Measurements from ENCODE around the gene QPCTL.

Gene QPCTL

DNA sequence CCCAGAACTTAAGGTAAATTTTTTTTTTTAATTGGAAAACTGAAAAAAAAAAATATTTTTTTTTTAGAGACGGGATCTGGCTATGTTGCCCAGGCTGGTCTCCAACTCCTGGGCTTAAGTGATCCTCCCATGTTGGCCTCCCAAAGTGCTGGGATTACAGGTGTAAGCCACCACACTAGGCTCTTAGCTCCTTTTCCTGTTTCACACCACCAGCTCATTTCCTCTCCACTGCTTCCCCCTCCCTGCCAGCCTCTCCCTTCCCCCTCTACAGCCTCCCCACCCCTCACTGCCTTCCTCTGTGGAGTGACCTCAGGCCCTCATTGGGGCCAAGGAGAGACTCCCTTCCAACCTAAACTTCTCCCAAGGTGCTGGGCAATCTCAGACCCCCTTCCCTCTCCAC lies 28.7 kb upstream of the QPCTL start:
- DNase-seq (ENCODE audit: low read depth): no peak
- no peak overlapping the region for H3K4me3 ChIP-seq (ENCODE audit: low read length)
- TF ChIP-seq CTCF (IDR thresholded peaks at IDR 0.05; ENCODE audit: insufficient read depth, low read depth, low read length, missing control alignments): no peak

GRCh38 chr19:45664575-45664974 lies 27.9 kb upstream of the QPCTL start:
- TF ChIP-seq CTCF (IDR thresholded peaks at IDR 0.05; ENCODE audit: insufficient read depth, low read depth, low read length, missing control alignments): no peak
- no peak overlapping the region for H3K4me3 ChIP-seq (ENCODE audit: low read length)
- DNase-seq (ENCODE audit: low read depth): no peak

- peak within 1 kb of the TSS; percentile 55 for H3K4me3 ChIP-seq (ENCODE audit: low read length)
- peak; percentile 91 for DNase-seq (ENCODE audit: low read depth)
- no peak for TF ChIP-seq CTCF (IDR thresholded peaks at IDR 0.05; ENCODE audit: insufficient read depth, low read depth, low read length, missing control alignments)
Measured at GRCh38 chr19:45667620-45668341, 24.7 kb upstream of the QPCTL start, which contains the start of gene GIPR. TSS of gene GIPR (plus strand) at chr19:45668221. CDS start at chr19:45669521, 1,300 bp downstream.

DNA sequence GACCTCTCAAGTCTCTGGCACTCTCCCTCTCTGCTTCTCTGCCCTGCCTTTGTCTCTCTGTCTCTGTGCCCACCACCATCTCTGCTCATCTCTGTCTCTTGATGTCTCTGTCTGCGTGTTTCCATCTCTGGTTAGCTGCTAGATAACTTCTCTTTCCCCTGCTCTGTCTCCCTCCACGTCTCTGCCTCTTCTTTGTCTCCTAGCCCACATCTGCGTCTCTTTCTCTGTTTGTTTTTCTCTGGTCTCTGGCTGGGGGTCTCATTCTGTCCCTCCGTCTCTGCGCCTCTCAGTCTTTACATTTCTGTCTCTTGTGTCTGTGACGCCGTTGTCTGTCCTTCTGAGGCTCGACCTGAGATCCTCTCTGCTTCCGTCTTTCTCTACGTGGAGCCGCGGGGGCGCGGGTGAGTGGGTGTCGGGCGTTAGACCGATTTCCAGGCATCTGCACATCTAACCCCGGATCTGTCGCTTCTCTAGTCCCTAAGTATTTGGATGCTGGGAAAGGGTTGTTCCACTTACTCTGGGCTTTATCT lies 24.1 kb upstream of the QPCTL start:
- no peak for TF ChIP-seq CTCF (IDR thresholded peaks at IDR 0.05; ENCODE audit: insufficient read depth, low read depth, low read length, missing control alignments)
- DNase-seq (ENCODE audit: low read depth): no peak
- peak overlapping the region; percentile 55 for H3K4me3 ChIP-seq (ENCODE audit: low read length)

DNA sequence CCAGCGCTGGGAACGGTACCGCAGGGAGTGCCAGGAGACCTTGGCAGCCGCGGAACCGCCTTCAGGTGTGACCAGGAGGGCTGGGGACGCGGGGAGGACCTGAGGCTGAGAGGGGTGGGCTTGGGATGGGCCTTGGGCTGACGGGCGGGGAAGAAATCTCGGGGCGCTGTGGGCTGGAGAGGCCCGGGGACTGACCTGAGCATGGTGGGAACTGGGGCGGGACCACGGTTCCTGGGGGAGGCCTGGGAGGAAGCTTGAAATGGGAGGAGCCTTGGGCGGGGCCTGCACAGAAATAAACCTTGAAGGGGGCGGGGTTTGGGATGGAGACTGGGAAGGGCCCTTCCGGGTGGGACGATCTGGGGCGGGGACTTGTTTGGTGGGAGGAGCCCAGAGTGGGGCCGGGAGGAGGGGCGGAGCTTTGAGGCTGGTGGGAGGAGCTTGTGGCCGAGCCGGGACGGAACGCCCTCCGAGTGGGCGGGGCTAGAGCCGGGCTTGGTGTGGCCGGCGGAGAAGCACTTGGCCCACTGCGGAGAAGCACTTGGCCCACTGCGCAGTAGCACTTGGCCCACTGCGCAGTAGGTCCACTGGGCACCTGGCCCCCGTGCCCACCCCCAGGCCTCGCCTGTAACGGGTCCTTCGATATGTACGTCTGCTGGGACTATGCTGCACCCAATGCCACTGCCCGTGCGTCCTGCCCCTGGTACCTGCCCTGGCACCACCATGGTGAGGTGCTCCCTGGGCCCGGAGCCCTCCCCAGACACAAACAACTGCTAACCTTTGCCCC lies 21.6 kb upstream of the QPCTL start:
- peak overlapping the region; percentile 52 for H3K4me3 ChIP-seq (ENCODE audit: low read length)
- DNase-seq (ENCODE audit: low read depth): peak; percentile 96
- TF ChIP-seq CTCF (IDR thresholded peaks at IDR 0.05; ENCODE audit: insufficient read depth, low read depth, low read length, missing control alignments): no peak

GRCh38 chr19:45674946-45675345 lies 17.5 kb upstream of the QPCTL start:
- H3K4me3 ChIP-seq (ENCODE audit: low read length): no peak overlapping the region
- no peak for DNase-seq (ENCODE audit: low read depth)
- TF ChIP-seq CTCF (IDR thresholded peaks at IDR 0.05; ENCODE audit: insufficient read depth, low read depth, low read length, missing control alignments): no peak
